Nephron (organoid): ENCODE results near the gene FBLN2.

Source experiments
- H3K27ac Mint-ChIP-seq, 3 experiments: 2 replicates each; pipeline ENCODE4 v1.8.0; 2020; ENCODE audit warnings: mixed read lengths in 3 of 3, mild to moderate bottlenecking in 2 of 3, moderate library complexity in 1 of 3
- H3K27me3 Mint-ChIP-seq: 2 replicates; pipeline ENCODE4 v1.8.0; 2021; ENCODE audit warnings: low read depth, mild to moderate bottlenecking, moderate library complexity, mixed read lengths
- H3K36me3 Mint-ChIP-seq: 2 replicates; pipeline ENCODE4 v1.8.0; 2020; ENCODE audit warnings: low read depth, mixed read lengths
- H3K4me1 Mint-ChIP-seq: 2 replicates; pipeline ENCODE4 v1.8.0; 2020; ENCODE audit warnings: mixed read lengths
- H3K4me3 Mint-ChIP-seq, 3 experiments: 2 replicates each; pipeline ENCODE4 v1.8.0; 2020; ENCODE audit warnings: mild to moderate bottlenecking in 3 of 3, mixed read lengths in 3 of 3, moderate library complexity in 2 of 3
- H3K9me3 Mint-ChIP-seq: 2 replicates; pipeline ENCODE4 v1.8.0; 2020; ENCODE audit warnings: mixed read lengths
- CTCF ChIP-seq, 3 experiments: fragments of 200-600 bp; sonication (generic); IDR thresholded peaks; one replicate each; pipeline ENCODE4 v1.5.0; 2021; ENCODE audit warnings: antibody characterized with exemption in 3 of 3; ENCODE audit not compliant: unreplicated experiment in 3 of 3

The FBLN2 gene

DNA sequence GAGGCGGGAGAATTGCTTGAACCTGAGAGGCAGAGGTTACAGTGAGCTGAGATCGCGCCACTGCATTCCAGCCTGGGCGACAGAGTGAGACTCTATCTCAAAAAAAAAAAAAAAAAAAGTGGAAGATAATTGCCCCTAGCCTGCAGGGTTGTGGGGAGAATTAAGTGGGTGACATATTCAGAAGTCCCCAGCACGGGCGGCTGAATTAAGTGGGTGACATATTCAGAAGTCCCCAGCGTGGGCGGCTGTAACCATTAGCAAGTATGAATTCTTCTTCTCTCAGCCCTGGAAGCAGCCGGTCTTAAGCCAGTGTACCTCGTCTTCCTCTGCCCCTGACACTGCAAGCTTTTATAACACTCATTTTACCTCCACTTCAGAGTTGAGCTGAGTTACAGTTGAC, 44.7 kb downstream of the FBLN2 start:
- Mint-ChIP-seq H3K4me1 (peaks cover 10% of the 10 kb centered on the region), H3K27me3 (peaks cover 20% of the 10 kb centered on the region), H3K9me3 (no peaks in the 10 kb centered on the region), H3K27ac (no peak overlapping the region), H3K4me3 (no peak overlapping the region), H3K36me3 (no peaks in the 10 kb centered on the region)
- TF ChIP-seq CTCF (IDR thresholded peaks at IDR 0.05; ENCODE audit: unreplicated experiment in 3 of 3) = no peak

GRCh38 chr3:13594146-13594545, 45.2 kb downstream of the FBLN2 start:
- no peak for TF ChIP-seq CTCF (IDR thresholded peaks at IDR 0.05; ENCODE audit: unreplicated experiment in 3 of 3)
- no peaks in the 10 kb centered on the region for H3K36me3 Mint-ChIP-seq

GRCh38 chr3:13594991-13595421, 46.1 kb downstream of the FBLN2 start:
- H3K27ac Mint-ChIP-seq = no peak overlapping the region
- no peaks in the 10 kb centered on the region for H3K9me3 Mint-ChIP-seq
- H3K4me1 Mint-ChIP-seq = peaks cover 24% of the 10 kb centered on the region
- TF ChIP-seq CTCF (IDR thresholded peaks at IDR 0.05; ENCODE audit: unreplicated experiment in 3 of 3) = no peak
- no peak overlapping the region for H3K4me3 Mint-ChIP-seq
- no peaks in the 10 kb centered on the region for H3K36me3 Mint-ChIP-seq
- peaks cover 22% of the 10 kb centered on the region for H3K27me3 Mint-ChIP-seq

More at GRCh38 chr3:13594146-13594545, 45.2 kb downstream of the FBLN2 start:
- Mint-ChIP-seq H3K27me3 (peaks cover 20% of the 10 kb centered on the region), H3K4me1 (peaks cover 16% of the 10 kb centered on the region), H3K27ac (no peak overlapping the region), H3K9me3 (no peaks in the 10 kb centered on the region), H3K4me3 (no peak overlapping the region)

DNA sequence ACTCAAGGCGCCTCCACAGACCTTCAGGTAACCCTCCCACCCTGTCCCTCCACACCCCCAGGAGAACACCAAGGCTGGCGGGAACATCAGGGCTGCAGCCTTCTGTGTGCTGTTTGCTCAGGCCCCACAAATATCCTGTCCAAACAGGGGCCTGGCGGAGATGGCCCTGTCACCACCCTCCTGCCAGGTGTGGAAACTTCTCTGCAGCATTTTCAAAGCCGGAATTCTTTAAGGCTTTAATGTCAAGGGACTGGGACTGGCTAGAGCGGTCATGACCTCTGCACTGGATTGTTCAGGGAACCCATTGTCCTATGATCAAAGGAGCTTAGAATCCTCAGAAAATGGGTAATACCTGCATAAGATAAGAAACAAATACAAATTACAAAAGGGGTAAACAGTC, 46.6 kb downstream of the FBLN2 start:
- H3K36me3 Mint-ChIP-seq = no peaks in the 10 kb centered on the region
- peaks cover 22% of the 10 kb centered on the region for H3K27me3 Mint-ChIP-seq
- H3K27ac Mint-ChIP-seq = no peak overlapping the region
- TF ChIP-seq CTCF (IDR thresholded peaks at IDR 0.05; ENCODE audit: unreplicated experiment in 3 of 3) = no peak
- H3K9me3 Mint-ChIP-seq = no peaks in the 10 kb centered on the region
- H3K4me3 Mint-ChIP-seq = no peak overlapping the region
- H3K4me1 Mint-ChIP-seq = peaks cover 25% of the 10 kb centered on the region

GRCh38 chr3:13596426-13597205, 47.7 kb downstream of the FBLN2 start:
- Mint-ChIP-seq H3K9me3 (no peaks in the 10 kb centered on the region), H3K27me3 (peaks cover 22% of the 10 kb centered on the region), H3K36me3 (no peaks in the 10 kb centered on the region), H3K27ac (no peak overlapping the region), H3K4me1 (peaks cover 31% of the 10 kb centered on the region), H3K4me3 (no peak overlapping the region)
- TF ChIP-seq CTCF (IDR thresholded peaks at IDR 0.05; ENCODE audit: unreplicated experiment in 3 of 3) = no peak

DNA sequence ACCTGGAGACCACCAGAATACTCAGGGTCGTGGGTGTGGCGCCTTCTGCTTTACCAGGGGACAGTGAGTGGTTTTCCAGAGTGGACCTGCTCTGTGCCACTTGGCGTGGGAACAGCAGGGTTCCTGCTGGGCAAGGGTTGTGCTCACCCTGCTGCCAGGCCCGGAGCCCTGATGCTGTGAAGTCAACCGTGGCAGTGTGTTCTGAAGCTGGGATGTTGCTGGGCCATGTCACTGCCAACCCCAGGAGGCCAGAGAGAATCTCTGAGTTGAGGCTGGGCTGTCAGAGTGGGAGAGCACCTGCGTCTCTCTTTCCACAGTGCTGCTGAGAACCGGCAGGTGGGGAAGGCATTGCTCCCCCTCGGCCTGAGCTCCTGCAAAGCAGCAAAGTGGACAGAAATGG, 48.7 kb downstream of the FBLN2 start:
- TF ChIP-seq CTCF (IDR thresholded peaks at IDR 0.05; ENCODE audit: unreplicated experiment in 3 of 3) = no peak
- Mint-ChIP-seq H3K4me1 (peaks cover 31% of the 10 kb centered on the region), H3K36me3 (no peaks in the 10 kb centered on the region), H3K4me3 (no peak overlapping the region), H3K27ac (no peak overlapping the region), H3K9me3 (peaks cover 4% of the 10 kb centered on the region), H3K27me3 (peaks cover 22% of the 10 kb centered on the region)
